Measurements from ENCODE around the gene RBM33.

GRCh38 chr7:155721056-155721455 is 76.6 kb downstream of the RBM33 start:
- TF ChIP-seq SUZ12 (IDR thresholded peaks at IDR 0.05; ENCODE audit: extremely low read depth, insufficient read depth, insufficient read length), result no peak
- no peak for TF ChIP-seq ZNF274 (IDR thresholded peaks at IDR 0.05; ENCODE audit: low read depth, low read length)
- TF ChIP-seq YY1 (IDR thresholded peaks at IDR 0.05; ENCODE audit: insufficient read depth, insufficient read length), result no peak

Data from NT2/D1 (cell line).